IMR-90 (cell line): ENCODE data around the gene CCNA2. TPM values are rescaled to one million over a fixed set of nuclear protein-coding genes. Genes with fewer than 3 reads are reported as not detected.
A peak's percentile ranks its signal among the peaks of the same experiment; 100 is the strongest.

Experiments used
- ATAC-seq: fragments of 200-7000 bp; cut with Tn5 transposase; 2 replicates; pipeline ENCODE4 v1.9.1; 2020; ENCODE audit warnings: low read depth, mild to moderate bottlenecking, moderate library complexity
- BruUV-seq: library from RNA; stranded (reverse); fragments of 400-500 nt; replicated peaks from 2 replicates; lab custom pipeline; 2021; lab: Mats Ljungman, UMichigan
- CTCF ChIA-PET: fragments of 300-600 bp; formaldehyde crosslinking; extraction: SDS; loops from one replicate; lab custom pipeline; 2021; ENCODE audit warnings: antibody characterized with exemption; lab: Yijun Ruan, JAX
- POLR2A ChIA-PET: fragments of 300-600 bp; sonication (Branson Sonifier 250); formaldehyde crosslinking; loops from one replicate; lab custom pipeline; 2022; ENCODE audit warnings: antibody characterized with exemption; ENCODE audit not compliant: unreplicated experiment; lab: Charles Lee
- DNase-seq: peaks from one replicate; pipeline ENCODE4 v3.0.0; 2013
- H2AFZ ChIP-seq: replicated peaks from 2 replicates; pipeline ENCODE3; 2013; ENCODE audit warnings: low read length, mild to moderate bottlenecking; ENCODE audit not compliant: poor library complexity
- H2AK5ac ChIP-seq: 2 replicates; pipeline ENCODE4 v1.6.1; 2013; ENCODE audit warnings: low read depth, low read length, inconsistent platforms
- H2AK9ac ChIP-seq: replicated peaks from 2 replicates; pipeline ENCODE3; 2013; ENCODE audit warnings: mild to moderate bottlenecking, low read depth, low read length, moderate library complexity; ENCODE audit not compliant: poor library complexity
- H2BK120ac ChIP-seq: 2 replicates; pipeline ENCODE4 v1.6.1; 2013; ENCODE audit warnings: low read depth, low read length, inconsistent platforms
- H2BK15ac ChIP-seq: 3 replicates; pipeline ENCODE4 v1.6.1; 2013; ENCODE audit warnings: low read depth, low read length, inconsistent platforms
- H2BK20ac ChIP-seq: 2 replicates; pipeline ENCODE4 v1.6.1; 2013; ENCODE audit warnings: low read depth, mild to moderate bottlenecking, inconsistent platforms, low read length, moderate library complexity
- H2BK5ac ChIP-seq: 2 replicates; pipeline ENCODE4 v1.6.1; 2013; ENCODE audit warnings: mild to moderate bottlenecking, low read depth, low read length, inconsistent platforms; ENCODE audit not compliant: poor library complexity, severe bottlenecking
- H3K14ac ChIP-seq: replicated peaks from 2 replicates; pipeline ENCODE4 v1.6.1; 2013; ENCODE audit warnings: low read depth, low read length, inconsistent platforms
- H3K18ac ChIP-seq: 2 replicates; pipeline ENCODE4 v1.6.1; 2013; ENCODE audit warnings: low read depth, low read length, control low read depth
- H3K23ac ChIP-seq: 2 replicates; pipeline ENCODE4 v1.6.1; 2013; ENCODE audit warnings: low read depth, low read length, inconsistent platforms
- H3K27ac ChIP-seq: 2 replicates; pipeline ENCODE4 v1.5.1; 2013; ENCODE audit warnings: mild to moderate bottlenecking, control low read depth, low read length; ENCODE audit not compliant: insufficient read depth
- H3K27me3 ChIP-seq: 2 replicates; pipeline ENCODE4 v1.6.1; 2013; ENCODE audit warnings: low read length; ENCODE audit not compliant: control insufficient read depth, insufficient read depth
- H3K36me3 ChIP-seq: 2 replicates; pipeline ENCODE4 v1.6.1; 2013; ENCODE audit warnings: low read length, mixed read lengths; ENCODE audit not compliant: control insufficient read depth, insufficient read depth
- H3K4ac ChIP-seq: 2 replicates; pipeline ENCODE4 v1.6.1; 2013; ENCODE audit warnings: low read depth, low read length, inconsistent platforms
- H3K4me1 ChIP-seq: 2 replicates; pipeline ENCODE4 v1.6.1; 2013; ENCODE audit warnings: low read length, mixed read lengths; ENCODE audit not compliant: control insufficient read depth, insufficient read depth
- H3K4me2 ChIP-seq: 2 replicates; pipeline ENCODE4 v1.6.1; 2013; ENCODE audit warnings: low read depth, mild to moderate bottlenecking, control low read depth, low read length, moderate library complexity
- H3K4me3 ChIP-seq: 2 replicates; pipeline ENCODE4 v1.5.1; 2013; ENCODE audit warnings: low read depth, mild to moderate bottlenecking, control low read depth, low read length, moderate library complexity; ENCODE audit not compliant: insufficient read depth
- H3K56ac ChIP-seq: 2 replicates; pipeline ENCODE4 v1.6.1; 2013; ENCODE audit warnings: low read length, inconsistent platforms; ENCODE audit not compliant: insufficient read depth; ENCODE audit errors: extremely low read depth
- H3K79me1 ChIP-seq, 2 experiments: 2 replicates each; pipeline ENCODE4 v1.6.1; 2013; ENCODE audit warnings: low read length in 2 of 2, inconsistent platforms in 1 of 2, low read depth in 1 of 2
- H3K9ac ChIP-seq: 2 replicates; pipeline ENCODE4 v1.6.1; 2013; ENCODE audit warnings: low read depth, low read length, control low read depth
- H3K9me1 ChIP-seq: 2 replicates; pipeline ENCODE4 v1.6.1; 2013; ENCODE audit warnings: low read length, inconsistent platforms; ENCODE audit not compliant: insufficient read depth
- H3K9me3 ChIP-seq: 2 replicates; pipeline ENCODE4 v1.6.1; 2013; ENCODE audit warnings: low read length; ENCODE audit not compliant: control insufficient read depth, insufficient read depth
- H4K20me1 ChIP-seq: 2 replicates; pipeline ENCODE4 v1.6.1; 2013; ENCODE audit warnings: low read length, inconsistent platforms; ENCODE audit not compliant: insufficient read depth
- H4K5ac ChIP-seq: 2 replicates; pipeline ENCODE4 v1.6.1; 2013; ENCODE audit warnings: mild to moderate bottlenecking, low read depth, low read length, control low read depth
- H4K8ac ChIP-seq, 2 experiments: 2 replicates each; pipeline ENCODE4 v1.6.1; 2013; ENCODE audit warnings: low read depth in 2 of 2, low read length in 2 of 2, control low read depth in 1 of 2, inconsistent platforms in 1 of 2
- H4K91ac ChIP-seq: 2 replicates; pipeline ENCODE4 v1.6.1; 2013; ENCODE audit warnings: low read depth, low read length, inconsistent platforms; ENCODE audit not compliant: insufficient read depth
- CEBPB ChIP-seq: IDR thresholded peaks from 2 replicates; pipeline ENCODE4 v1.6.1; 2012; ENCODE audit warnings: low read depth, low read length, improper control_type of control experiment
- MAFK ChIP-seq: IDR thresholded peaks from 2 replicates; pipeline ENCODE4 v1.6.1; 2012; ENCODE audit warnings: low read depth, low read length, improper control_type of control experiment
- MAZ ChIP-seq: IDR thresholded peaks from 2 replicates; pipeline ENCODE4 v1.6.1; 2012; ENCODE audit warnings: low read depth, mild to moderate bottlenecking, low read length, improper control_type of control experiment, moderate library complexity, borderline replicate concordance
- POLR2A ChIP-seq: IDR thresholded peaks from 2 replicates; pipeline ENCODE4 v1.6.1; 2012; ENCODE audit warnings: mild to moderate bottlenecking, low read depth, low read length
- RFX5 ChIP-seq: IDR thresholded peaks from 2 replicates; pipeline ENCODE4 v1.8.0; 2012; ENCODE audit warnings: low read depth, mild to moderate bottlenecking, low read length, moderate library complexity
- SMC3 ChIP-seq: fragments of 150-350 bp; IDR thresholded peaks from 2 replicates; pipeline ENCODE4 v1.6.1; 2016; ENCODE audit warnings: low read depth, mild to moderate bottlenecking, antibody characterized with exemption, low read length, moderate library complexity
- WGBS, 2 experiments: methylation state at CpG; one replicate each; pipeline versions ENCODE4 v1.1.5 to v1.1.7; 2013; ENCODE audit warnings: missing lambda C conversion rate in 2 of 2; ENCODE audit not compliant: insufficient read length in 1 of 2; ENCODE audit errors: extremely low coverage in 2 of 2; 5-methylcytosine and 5-hydroxymethylcytosine counted together
- dilution Hi-C: fragments of 300-500 bp; cut with HindIII; formaldehyde crosslinking; loops from one replicate; pipeline ENCODE4 v1.14.3; 2018; ENCODE audit warnings: low sequenced_read_pairs; ENCODE audit not compliant: unreplicated experiment
- in situ Hi-C: fragments of 300-500 bp; cut with MboI; formaldehyde crosslinking; loops from 3 replicates; pipeline ENCODE4 v1.14.3; 2019; ENCODE audit warnings: low sequenced_read_pairs, inconsistent platforms, mixed read lengths
- intact Hi-C: fragments of 100-400 bp; cut with micrococcal nuclease; formaldehyde crosslinking; loops from 2 replicates; pipeline ENCODE4 v1.10.0; 2022
- polyA plus RNA-seq, 3 experiments: library from polyadenylated mRNA; depleted of rRNA; stranded (reverse); fragments of >200 nt; gene quantifications; 2 replicates each; pipeline ENCODE4 v1.2.3, GENCODE V29; 2012; ENCODE audit warnings: low replicate concordance in 1 of 3
- total RNA-seq: library from RNA; depleted of rRNA; stranded (reverse); fragments of >200 nt; gene quantifications from 2 replicates; pipeline ENCODE4 v1.2.3, GENCODE V29; 2012
- TF ChIP-seq, protein P1 (sequence below): conservative IDR thresholded peaks from 2 replicates; pipeline ENCODE4 v1.5.1; 2012; ENCODE audit warnings: mild to moderate bottlenecking, low read depth, low read length, improper control_type of control experiment
- TF ChIP-seq, protein P2 (sequence below): fragments of 150-350 bp; IDR thresholded peaks from 2 replicates; pipeline ENCODE4 v1.6.1; 2016; ENCODE audit warnings: low read depth, mild to moderate bottlenecking, low read length, moderate library complexity, borderline replicate concordance

CCNA2 gene
- total and polyA plus RNA-seq, 2 of the 4 experiments (the other 2 are of a cell fraction): 22.8 to 54.3 TPM

- H3K9ac ChIP-seq: no peak overlapping the region
- no peaks in the 10 kb centered on the region for H3K9me1 ChIP-seq
- peaks cover 4% of the 10 kb centered on the region for H3K4me1 ChIP-seq
- peak overlapping the region; percentile 28 for H2BK5ac ChIP-seq
- peak overlapping the region; percentile 9; the same call in 1 of the 2 replicates for H3K27ac ChIP-seq
- H2BK15ac ChIP-seq: no peak overlapping the region
- peak overlapping the region; percentile 41; the same call in 1 of the 2 replicates for H3K23ac ChIP-seq
- no peak overlapping the region for H2AK5ac ChIP-seq
- H3K9me3 ChIP-seq: no peaks in the 10 kb centered on the region
- ATAC-seq (no peak), DNase-seq (no peak)
- H3K18ac ChIP-seq: no peak overlapping the region
- no peak overlapping the region for H2AK9ac ChIP-seq
- CTCF ChIA-PET: no interaction called here
- H3K4ac ChIP-seq: no peak overlapping the region
- H3K27me3 ChIP-seq: no peaks in the 10 kb centered on the region
- H3K4me3 ChIP-seq: no peak overlapping the region
- intact Hi-C loops (loop anchor here (5.0 kb wide), 1 partner anchor 50 kb away; the partner anchor contains the start of gene SMIM43), dilution Hi-C loops (loop anchor here (10.0 kb wide), 1 partner anchor 153 kb away; no protein-coding TSS in a partner anchor), in situ Hi-C loops (no loop called here)
- H2BK20ac ChIP-seq: no peak overlapping the region
- 0 out of 4 replicates have a peak overlapping the region, but pooled peaks of 1 of the 2 experiments have one; percentile 57 for H4K8ac ChIP-seq
- no peak overlapping the region for H2BK120ac ChIP-seq
- WGBS, 2 experiments: no CpG with 5 or more reads among the region's 1 CpG
- H3K4me2 ChIP-seq: no peak overlapping the region
- H2AFZ ChIP-seq: no peak overlapping the region
- no TSS peak for BruUV-seq
- POLR2A ChIA-PET: no interaction called here
- no peaks in the 10 kb centered on the region for H4K20me1 ChIP-seq
- H3K14ac ChIP-seq: no peak overlapping the region
- H3K36me3 ChIP-seq: peaks cover 6% of the 10 kb centered on the region
- H4K5ac ChIP-seq: peak overlapping the region; percentile 49; the same call in 1 of the 2 replicates
- no peak for TF ChIP-seq RFX5
- no peak for TF ChIP-seq MAZ
- no peak for TF ChIP-seq MAFK
- TF ChIP-seq CEBPB: no peak
- TF ChIP-seq, protein P1, sequence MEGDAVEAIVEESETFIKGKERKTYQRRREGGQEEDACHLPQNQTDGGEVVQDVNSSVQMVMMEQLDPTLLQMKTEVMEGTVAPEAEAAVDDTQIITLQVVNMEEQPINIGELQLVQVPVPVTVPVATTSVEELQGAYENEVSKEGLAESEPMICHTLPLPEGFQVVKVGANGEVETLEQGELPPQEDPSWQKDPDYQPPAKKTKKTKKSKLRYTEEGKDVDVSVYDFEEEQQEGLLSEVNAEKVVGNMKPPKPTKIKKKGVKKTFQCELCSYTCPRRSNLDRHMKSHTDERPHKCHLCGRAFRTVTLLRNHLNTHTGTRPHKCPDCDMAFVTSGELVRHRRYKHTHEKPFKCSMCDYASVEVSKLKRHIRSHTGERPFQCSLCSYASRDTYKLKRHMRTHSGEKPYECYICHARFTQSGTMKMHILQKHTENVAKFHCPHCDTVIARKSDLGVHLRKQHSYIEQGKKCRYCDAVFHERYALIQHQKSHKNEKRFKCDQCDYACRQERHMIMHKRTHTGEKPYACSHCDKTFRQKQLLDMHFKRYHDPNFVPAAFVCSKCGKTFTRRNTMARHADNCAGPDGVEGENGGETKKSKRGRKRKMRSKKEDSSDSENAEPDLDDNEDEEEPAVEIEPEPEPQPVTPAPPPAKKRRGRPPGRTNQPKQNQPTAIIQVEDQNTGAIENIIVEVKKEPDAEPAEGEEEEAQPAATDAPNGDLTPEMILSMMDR: no peak
- no peak for TF ChIP-seq SMC3
- TF ChIP-seq, protein P2, sequence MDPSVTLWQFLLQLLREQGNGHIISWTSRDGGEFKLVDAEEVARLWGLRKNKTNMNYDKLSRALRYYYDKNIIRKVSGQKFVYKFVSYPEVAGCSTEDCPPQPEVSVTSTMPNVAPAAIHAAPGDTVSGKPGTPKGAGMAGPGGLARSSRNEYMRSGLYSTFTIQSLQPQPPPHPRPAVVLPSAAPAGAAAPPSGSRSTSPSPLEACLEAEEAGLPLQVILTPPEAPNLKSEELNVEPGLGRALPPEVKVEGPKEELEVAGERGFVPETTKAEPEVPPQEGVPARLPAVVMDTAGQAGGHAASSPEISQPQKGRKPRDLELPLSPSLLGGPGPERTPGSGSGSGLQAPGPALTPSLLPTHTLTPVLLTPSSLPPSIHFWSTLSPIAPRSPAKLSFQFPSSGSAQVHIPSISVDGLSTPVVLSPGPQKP: no peak
- no peak for TF ChIP-seq POLR2A
- no peak overlapping the region for H3K56ac ChIP-seq
- peaks cover 16 to 28% of the 10 kb centered on the region in 2 experiments; a peak in 3 of 4 replicates for H3K79me1 ChIP-seq
- H4K91ac ChIP-seq: no peak overlapping the region
Measured at GRCh38 chr4:121817701-121818100, 6.0 kb downstream of the CCNA2 start.
